MM.1S (cell line): ENCODE measurements around the gene SLC35F3.

Source experiments
- DNase-seq: peaks from one replicate; pipeline ENCODE4 v3.0.0-alpha.2; 2015
- H2AFZ ChIP-seq: fragments of 300-600 bp; sonication (generic); 2 replicates; pipeline ENCODE4 v1.6.0; 2016; ENCODE audit warnings: antibody characterized with exemption, low read length
- H3F3A ChIP-seq: fragments of 300-600 bp; sonication (generic); 2 replicates; pipeline ENCODE4 v1.6.1; 2016; ENCODE audit warnings: mild to moderate bottlenecking, antibody characterized with exemption, low read length, moderate library complexity, mixed read lengths; ENCODE audit not compliant: insufficient read depth
- H3K27ac ChIP-seq: fragments of 300-600 bp; sonication (generic); 2 replicates; pipeline ENCODE4 v1.5.1; 2016; ENCODE audit warnings: mild to moderate bottlenecking, low read length
- H3K27me3 ChIP-seq: fragments of 300-600 bp; sonication (generic); replicated peaks from 2 replicates; pipeline ENCODE4 v1.6.0; 2016; ENCODE audit warnings: low read length; ENCODE audit not compliant: insufficient read depth
- H3K36me3 ChIP-seq: fragments of 300-600 bp; sonication (generic); replicated peaks from 2 replicates; pipeline ENCODE4 v1.6.1; 2016; ENCODE audit warnings: mild to moderate bottlenecking, low read length, mixed read lengths; ENCODE audit not compliant: insufficient read depth
- H3K4me1 ChIP-seq: fragments of 300-600 bp; sonication (generic); 2 replicates; pipeline ENCODE4 v1.6.1; 2016; ENCODE audit warnings: low read length, mixed read lengths
- H3K4me2 ChIP-seq: fragments of 300-600 bp; sonication (generic); 2 replicates; pipeline ENCODE4 v1.6.0; 2016; ENCODE audit warnings: low read depth, low read length
- H3K4me3 ChIP-seq: fragments of 300-600 bp; sonication (generic); 2 replicates; pipeline ENCODE4 v1.5.1; 2016; ENCODE audit warnings: low read length, mixed read lengths
- H3K79me2 ChIP-seq: fragments of 300-600 bp; sonication (generic); 2 replicates; pipeline ENCODE4 v1.6.1; 2016; ENCODE audit warnings: mixed run types, low read length, mixed read lengths
- H3K9ac ChIP-seq: fragments of 300-600 bp; sonication (generic); 2 replicates; pipeline ENCODE4 v1.6.1; 2016; ENCODE audit warnings: low read length, mixed read lengths
- H3K9me2 ChIP-seq: fragments of 300-600 bp; sonication (generic); replicated peaks from 2 replicates; pipeline ENCODE4 v1.6.1; 2016; ENCODE audit warnings: mild to moderate bottlenecking, low read length, mixed read lengths; ENCODE audit not compliant: insufficient read depth
- H3K9me3 ChIP-seq: fragments of 300-600 bp; sonication (generic); replicated peaks from 2 replicates; pipeline ENCODE4 v1.6.1; 2016; ENCODE audit warnings: mild to moderate bottlenecking, low read length, mixed read lengths; ENCODE audit not compliant: insufficient read depth
- H4K20me1 ChIP-seq: fragments of 300-600 bp; sonication (generic); 2 replicates; pipeline ENCODE4 v1.6.1; 2016; ENCODE audit warnings: mild to moderate bottlenecking, low read length, moderate library complexity, mixed read lengths; ENCODE audit not compliant: insufficient read depth
- EZH2 ChIP-seq: fragments of 300-600 bp; sonication (generic); optimal IDR thresholded peaks from 2 replicates; pipeline ENCODE3; 2017; ENCODE audit warnings: low read depth, mild to moderate bottlenecking, antibody characterized with exemption, low read length, mixed read lengths
- EZH2phosphoT487 ChIP-seq: fragments of 300-600 bp; sonication (generic); IDR thresholded peaks from 2 replicates; pipeline ENCODE4 v1.6.1; 2018; ENCODE audit warnings: antibody characterized with exemption, low read length
- TF ChIP-seq, protein P1 (sequence below): fragments of 300-600 bp; sonication (generic); IDR thresholded peaks from 2 replicates; pipeline ENCODE4 v1.5.1; 2016; ENCODE audit warnings: antibody characterized with exemption, low read length, mixed read lengths

SLC35F3 gene

DNA sequence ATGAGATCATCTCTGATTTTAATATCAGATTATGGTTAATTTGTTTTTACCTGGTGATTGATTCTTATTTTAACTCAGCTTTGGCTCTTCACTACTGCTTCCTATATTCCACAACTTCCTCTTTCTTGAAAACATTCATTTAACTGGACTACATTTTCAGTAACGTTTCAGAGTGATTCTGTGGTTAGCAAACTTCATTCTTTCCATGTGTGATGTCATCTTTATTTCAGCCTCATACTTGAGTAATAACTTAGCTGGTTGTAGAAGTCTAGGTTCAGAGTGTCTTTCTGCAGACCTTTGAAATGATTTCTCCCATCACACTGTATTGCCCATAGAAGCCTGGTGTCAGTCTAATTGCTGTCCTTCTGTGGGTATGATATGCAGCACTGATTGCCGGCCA is 36.0 kb upstream of the SLC35F3 start:
- H3K9me3 ChIP-seq, result no peaks in the 10 kb centered on the region
- H4K20me1 ChIP-seq, result no peaks in the 10 kb centered on the region
- H3K4me1 ChIP-seq, result no peaks in the 10 kb centered on the region
- no peaks in the 10 kb centered on the region for H3K27me3 ChIP-seq
- H3K4me3 ChIP-seq, result no peak overlapping the region
- H3F3A ChIP-seq, result no peaks in the 10 kb centered on the region
- no peaks in the 10 kb centered on the region for H3K79me2 ChIP-seq
- no peak overlapping the region for H3K9ac ChIP-seq
- H3K36me3 ChIP-seq, result no peaks in the 10 kb centered on the region
- H2AFZ ChIP-seq, result no peak overlapping the region
- H3K27ac ChIP-seq, result no peak overlapping the region
- no peak for DNase-seq
- no peaks in the 10 kb centered on the region for H3K9me2 ChIP-seq
- H3K4me2 ChIP-seq, result no peak overlapping the region
- TF ChIP-seq EZH2, result no peak
- no peak for TF ChIP-seq EZH2phosphoT487
- TF ChIP-seq, protein P1, sequence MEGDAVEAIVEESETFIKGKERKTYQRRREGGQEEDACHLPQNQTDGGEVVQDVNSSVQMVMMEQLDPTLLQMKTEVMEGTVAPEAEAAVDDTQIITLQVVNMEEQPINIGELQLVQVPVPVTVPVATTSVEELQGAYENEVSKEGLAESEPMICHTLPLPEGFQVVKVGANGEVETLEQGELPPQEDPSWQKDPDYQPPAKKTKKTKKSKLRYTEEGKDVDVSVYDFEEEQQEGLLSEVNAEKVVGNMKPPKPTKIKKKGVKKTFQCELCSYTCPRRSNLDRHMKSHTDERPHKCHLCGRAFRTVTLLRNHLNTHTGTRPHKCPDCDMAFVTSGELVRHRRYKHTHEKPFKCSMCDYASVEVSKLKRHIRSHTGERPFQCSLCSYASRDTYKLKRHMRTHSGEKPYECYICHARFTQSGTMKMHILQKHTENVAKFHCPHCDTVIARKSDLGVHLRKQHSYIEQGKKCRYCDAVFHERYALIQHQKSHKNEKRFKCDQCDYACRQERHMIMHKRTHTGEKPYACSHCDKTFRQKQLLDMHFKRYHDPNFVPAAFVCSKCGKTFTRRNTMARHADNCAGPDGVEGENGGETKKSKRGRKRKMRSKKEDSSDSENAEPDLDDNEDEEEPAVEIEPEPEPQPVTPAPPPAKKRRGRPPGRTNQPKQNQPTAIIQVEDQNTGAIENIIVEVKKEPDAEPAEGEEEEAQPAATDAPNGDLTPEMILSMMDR, result no peak

- Histone ChIP-seq H3K79me2 (no peaks in the 10 kb centered on the region), H3K36me3 (no peaks in the 10 kb centered on the region), H3K4me2 (no peak overlapping the region), H3F3A (no peaks in the 10 kb centered on the region), H3K9ac (no peak overlapping the region), H3K27ac (no peak overlapping the region), H2AFZ (no peak overlapping the region), H3K27me3 (no peaks in the 10 kb centered on the region), H3K4me1 (no peaks in the 10 kb centered on the region), H3K4me3 (no peak overlapping the region), H4K20me1 (no peaks in the 10 kb centered on the region), H3K9me2 (no peaks in the 10 kb centered on the region), H3K9me3 (no peaks in the 10 kb centered on the region)
- no peak for TF ChIP-seq EZH2phosphoT487
- no peak for DNase-seq
Measured at GRCh38 chr1:233869680-233870079, 34.8 kb upstream of the SLC35F3 start.

- H4K20me1 ChIP-seq, result no peaks in the 10 kb centered on the region
- no peaks in the 10 kb centered on the region for H3K79me2 ChIP-seq
- no peak overlapping the region for H2AFZ ChIP-seq
- no peak overlapping the region for H3K4me3 ChIP-seq
- H3K9me3 ChIP-seq, result no peaks in the 10 kb centered on the region
- H3K4me1 ChIP-seq, result no peaks in the 10 kb centered on the region
- no peak for TF ChIP-seq EZH2
- TF ChIP-seq, protein P1, result no peak
- no peak for TF ChIP-seq EZH2phosphoT487
- no peaks in the 10 kb centered on the region for H3F3A ChIP-seq
- H3K27me3 ChIP-seq, result no peaks in the 10 kb centered on the region
- no peaks in the 10 kb centered on the region for H3K36me3 ChIP-seq
- H3K9me2 ChIP-seq, result no peaks in the 10 kb centered on the region
- H3K4me2 ChIP-seq, result no peak overlapping the region
- no peak overlapping the region for H3K27ac ChIP-seq
- no peak overlapping the region for H3K9ac ChIP-seq
- DNase-seq, result no peak
Measured at GRCh38 chr1:233873666-233874065, 30.8 kb upstream of the SLC35F3 start.

DNA sequence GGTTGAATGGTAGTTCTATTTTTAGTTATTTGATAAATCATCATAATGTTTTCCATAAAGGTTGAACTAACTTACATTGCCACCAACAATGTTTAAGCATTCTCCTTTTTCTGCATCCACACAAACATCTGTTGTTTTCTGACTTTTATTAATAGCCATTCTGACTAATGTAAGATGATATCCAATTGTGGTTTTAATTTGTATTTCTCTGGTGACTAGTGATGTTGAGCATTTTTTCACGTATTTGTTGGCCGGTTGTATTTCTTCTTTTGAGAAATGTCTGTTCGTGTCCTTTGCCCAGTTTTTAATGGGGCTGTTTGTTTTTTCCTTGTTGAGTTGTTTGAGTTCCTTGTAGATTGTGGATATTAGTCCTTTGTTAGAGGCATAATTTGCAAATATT is 24.6 kb upstream of the SLC35F3 start:
- H3K4me2 ChIP-seq, result no peak overlapping the region
- H3K4me3 ChIP-seq, result no peak overlapping the region
- no peaks in the 10 kb centered on the region for H3K4me1 ChIP-seq
- H3K27me3 ChIP-seq, result no peaks in the 10 kb centered on the region
- no peaks in the 10 kb centered on the region for H3K9me3 ChIP-seq
- H3K36me3 ChIP-seq, result no peaks in the 10 kb centered on the region
- H4K20me1 ChIP-seq, result no peaks in the 10 kb centered on the region
- H3K27ac ChIP-seq, result no peak overlapping the region
- no peak for DNase-seq
- H3K9me2 ChIP-seq, result no peaks in the 10 kb centered on the region
- H3K9ac ChIP-seq, result no peak overlapping the region
- H3K79me2 ChIP-seq, result no peaks in the 10 kb centered on the region
- no peak overlapping the region for H2AFZ ChIP-seq
- no peaks in the 10 kb centered on the region for H3F3A ChIP-seq
- TF ChIP-seq EZH2phosphoT487 (no peak), EZH2 (no peak)
- TF ChIP-seq, protein P1, result no peak
